Neural crest cell (in vitro differentiated cells): ENCODE results near the gene B3GAT3. TPM values are rescaled to one million over a fixed set of nuclear protein-coding genes. Genes with fewer than 3 reads are reported as not detected.

Experiments used
- DNase-seq: peaks from one replicate; pipeline ENCODE4 v3.0.0; 2021; ENCODE audit warnings: low read depth, mixed read lengths, low spot score
- H3K27ac Mint-ChIP-seq: one replicate; pipeline ENCODE4 v1.8.0; 2021; ENCODE audit warnings: mild to moderate bottlenecking, mixed read lengths; ENCODE audit not compliant: unreplicated experiment
- H3K27me3 Mint-ChIP-seq: 2 replicates; pipeline ENCODE4 v1.8.0; 2021; ENCODE audit warnings: low read depth, mild to moderate bottlenecking, mixed read lengths
- H3K36me3 Mint-ChIP-seq: 2 replicates; pipeline ENCODE4 v1.8.0; 2021; ENCODE audit warnings: low read depth, mild to moderate bottlenecking, mixed read lengths
- H3K4me1 Mint-ChIP-seq: 2 replicates; pipeline ENCODE4 v1.8.0; 2021; ENCODE audit warnings: mixed read lengths
- H3K4me3 Mint-ChIP-seq: one replicate; pipeline ENCODE4 v1.8.0; 2021; ENCODE audit warnings: mild to moderate bottlenecking, mixed read lengths
- H3K9me3 Mint-ChIP-seq: 2 replicates; pipeline ENCODE4 v1.8.0; 2021; ENCODE audit warnings: mixed read lengths
- CTCF ChIP-seq: fragments of 200-600 bp; sonication (generic); conservative IDR thresholded peaks from 2 replicates; pipeline ENCODE4 v1.5.0; 2021; ENCODE audit warnings: antibody characterized with exemption, mild to moderate bottlenecking
- long read RNA-seq: library from polyadenylated mRNA; unstranded; transcript quantifications from one replicate; pipeline ENCODE4 v2.0.0, GENCODE V29; 2020
- total RNA-seq: library from RNA; stranded (reverse); gene quantifications from 2 replicates; pipeline ENCODE4 v1.2.1, GENCODE V29; 2021

Gene B3GAT3
- 57.4 and 58.3 TPM in 2 replicates for total RNA-seq
- long read RNA-seq, transcript B3GAT3-201 (5 exons, 1,641 nt) = major isoform, 7 of 13 reads
- long read RNA-seq, partial matches to known transcripts = 1 of 13 reads
- long read RNA-seq, other reads (novel, unspliced or antisense) = 3 of 13 reads

DNA sequence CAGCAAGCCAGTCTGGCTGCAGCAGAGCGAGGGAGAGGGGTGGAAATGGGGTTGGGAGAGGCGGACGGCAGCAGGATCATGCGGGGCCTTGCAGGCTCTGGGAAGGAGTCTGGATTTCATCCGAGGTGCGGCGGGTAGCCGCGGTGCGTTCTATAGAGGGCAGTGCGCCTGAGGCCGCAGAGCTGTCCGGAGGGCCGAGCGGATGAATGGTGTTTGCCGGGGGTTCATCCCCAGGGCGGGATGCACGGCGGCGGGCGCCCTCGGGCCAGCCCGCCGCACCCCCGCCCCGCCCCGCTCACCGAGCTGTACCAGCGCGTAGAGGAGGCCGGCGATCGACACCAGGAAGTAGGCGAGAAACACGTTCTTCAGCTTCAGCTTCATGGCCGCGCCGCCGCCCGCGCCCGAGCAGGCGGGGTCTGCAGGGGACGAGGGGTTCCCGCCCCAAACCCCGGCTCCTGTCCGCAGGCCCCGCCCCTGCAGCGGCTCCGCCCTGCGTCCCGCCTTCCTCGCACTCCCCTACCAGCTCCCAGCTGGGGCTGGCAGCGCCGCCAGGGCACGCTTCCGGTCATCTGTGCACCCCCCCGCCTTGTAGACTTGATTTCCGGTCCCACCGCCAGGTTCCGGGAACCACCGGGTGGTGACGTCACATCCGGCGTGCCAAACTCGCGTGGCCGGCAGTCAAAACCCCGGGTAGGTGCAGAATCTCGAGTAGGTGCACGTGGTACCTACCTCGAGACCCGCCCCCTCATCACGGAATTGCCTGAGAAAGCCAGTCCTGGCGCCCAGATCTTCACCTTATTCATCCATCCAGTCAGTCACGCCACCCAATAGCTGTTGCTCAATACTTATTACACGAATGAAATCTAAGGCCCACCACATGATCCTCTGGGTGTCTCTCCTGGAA, at the start of gene B3GAT3:
Gene B3GAT3 (minus strand): TSS at position 420 of the 904 bp plus-strand sequence. CDS start 39 bp downstream, at position 381.
- no peaks in the 10 kb centered on the region for H3K9me3 Mint-ChIP-seq
- H3K27me3 Mint-ChIP-seq = peaks cover 2% of the 10 kb centered on the region
- peak; percentile 94 for DNase-seq
- H3K36me3 Mint-ChIP-seq = peaks cover 20% of the 10 kb centered on the region
- peak; percentile 36 for TF ChIP-seq CTCF
- H3K4me1 Mint-ChIP-seq = peaks cover 26% of the 10 kb centered on the region
- peak within 1 kb of the TSS; percentile 99 for H3K27ac Mint-ChIP-seq
- peak within 1 kb of the TSS; percentile 100 for H3K4me3 Mint-ChIP-seq

DNA sequence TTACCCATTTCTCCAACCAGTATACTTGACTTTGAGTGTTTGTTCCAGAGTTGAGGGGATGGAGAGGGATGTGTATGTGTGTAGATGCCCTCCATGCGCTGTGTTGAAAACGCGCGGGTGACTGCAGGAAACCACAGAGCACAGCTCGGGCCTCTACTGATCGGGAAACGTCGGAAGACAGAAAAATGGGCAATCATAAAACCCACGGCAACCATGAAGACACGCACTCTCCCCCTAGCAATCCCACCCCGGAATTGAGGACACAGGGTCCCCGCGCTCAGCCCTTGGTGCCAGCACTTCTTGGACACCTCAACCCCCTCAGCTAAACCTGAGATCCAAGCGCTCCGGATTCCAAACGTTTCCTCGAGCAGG, 49.4 kb upstream of the B3GAT3 start:
- Mint-ChIP-seq H3K9me3 (no peaks in the 10 kb centered on the region), H3K4me1 (peaks cover 53% of the 10 kb centered on the region), H3K4me3 (peak overlapping the region; percentile 100), H3K36me3 (peaks cover 10% of the 10 kb centered on the region), H3K27me3 (no peaks in the 10 kb centered on the region), H3K27ac (peak overlapping the region; percentile 97)
- no peak for DNase-seq
- no peak for TF ChIP-seq CTCF

DNA sequence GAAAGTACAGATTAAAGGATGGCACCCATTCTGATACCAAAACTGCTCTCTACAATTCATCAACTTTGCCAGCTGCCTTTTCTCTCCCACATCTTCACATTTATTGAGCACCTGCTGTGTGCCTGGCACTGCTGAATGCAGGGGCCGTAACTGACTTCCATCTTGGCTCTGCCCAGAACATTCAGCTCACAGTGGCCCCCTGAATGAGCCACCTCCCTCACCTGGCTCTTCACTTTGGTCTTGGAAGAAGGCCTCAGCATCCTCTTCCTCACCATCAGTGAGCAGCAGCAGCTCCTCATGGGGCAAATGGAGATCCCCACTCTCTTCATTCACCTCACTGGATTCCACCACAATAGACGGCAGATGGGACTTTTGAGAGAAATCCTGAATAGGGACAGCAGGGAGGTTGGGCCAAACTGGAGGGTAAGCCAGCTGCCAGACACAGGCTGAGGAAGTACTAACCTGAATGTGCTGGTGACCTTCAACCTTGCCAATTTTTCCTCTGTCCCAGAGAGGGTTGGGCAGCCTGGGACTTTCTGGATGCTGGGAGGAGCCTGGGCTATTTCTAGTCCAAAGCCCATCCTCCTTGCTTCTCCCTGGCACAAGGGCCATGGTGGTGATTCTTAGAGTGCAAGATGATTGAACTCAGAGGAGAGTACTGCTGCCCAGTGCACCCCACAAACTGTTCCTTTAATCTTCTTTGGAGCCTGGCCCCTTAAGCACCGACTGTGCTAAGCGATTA, 47.8 kb upstream of the B3GAT3 start:
- Mint-ChIP-seq H3K27me3 (peaks cover 6% of the 10 kb centered on the region), H3K36me3 (peaks cover 16% of the 10 kb centered on the region), H3K4me1 (peaks cover 60% of the 10 kb centered on the region), H3K27ac (no peak overlapping the region), H3K4me3 (peak overlapping the region; percentile 100), H3K9me3 (no peaks in the 10 kb centered on the region)
- no peak for TF ChIP-seq CTCF
- DNase-seq = no peak

GRCh38 chr11:62667460-62667859, 45.7 kb upstream of the B3GAT3 start:
- Mint-ChIP-seq H3K27ac (no peak overlapping the region), H3K4me3 (peak overlapping the region; percentile 100), H3K27me3 (peaks cover 6% of the 10 kb centered on the region), H3K9me3 (no peaks in the 10 kb centered on the region), H3K36me3 (peaks cover 18% of the 10 kb centered on the region), H3K4me1 (peaks cover 59% of the 10 kb centered on the region)
- TF ChIP-seq CTCF = no peak
- no peak for DNase-seq

DNA sequence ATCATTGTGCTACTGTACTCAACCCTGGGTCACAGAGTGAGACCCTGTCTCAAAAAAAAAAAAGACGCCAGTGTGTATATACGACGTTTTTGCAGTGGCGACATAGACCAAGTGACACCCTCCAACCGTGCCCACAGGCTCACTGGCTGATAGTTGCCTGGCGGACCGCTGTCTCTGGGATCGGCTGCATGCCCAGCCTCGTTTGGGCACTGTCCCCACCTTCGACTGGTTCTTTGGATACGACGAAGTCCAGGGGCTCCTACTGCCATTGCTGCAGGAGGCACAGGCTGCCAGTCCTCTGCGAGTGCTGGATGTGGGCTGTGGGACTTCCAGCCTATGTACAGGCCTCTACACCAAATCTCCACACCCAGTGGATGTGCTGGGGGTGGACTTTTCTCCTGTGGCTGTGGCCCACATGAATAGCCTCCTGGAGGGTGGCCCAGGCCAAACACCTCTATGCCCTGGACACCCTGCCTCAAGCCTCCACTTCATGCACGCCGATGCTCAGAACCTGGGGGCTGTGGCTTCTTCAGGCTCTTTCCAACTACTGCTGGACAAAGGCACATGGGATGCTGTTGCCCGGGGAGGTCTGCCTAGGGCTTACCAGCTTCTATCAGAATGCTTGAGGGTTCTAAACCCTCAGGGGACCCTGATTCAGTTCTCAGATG, 44.6 kb upstream of the B3GAT3 start:
- peak overlapping the region; percentile 100 for H3K4me3 Mint-ChIP-seq
- H3K27me3 Mint-ChIP-seq = peaks cover 6% of the 10 kb centered on the region
- no peak for TF ChIP-seq CTCF
- H3K4me1 Mint-ChIP-seq = peaks cover 49% of the 10 kb centered on the region
- no peaks in the 10 kb centered on the region for H3K9me3 Mint-ChIP-seq
- DNase-seq = no peak
- H3K27ac Mint-ChIP-seq = peak overlapping the region; percentile 98
- peaks cover 15% of the 10 kb centered on the region for H3K36me3 Mint-ChIP-seq
